HepG2 (cell line): ENCODE data around the gene DNAJC9. TPM values are rescaled to one million over a fixed set of nuclear protein-coding genes. Genes with fewer than 3 reads are reported as not detected.

Experiments
- ATAC-seq: fragments of 200-7000 bp; cut with Tn5 transposase; 3 replicates; pipeline ENCODE4 v1.9.1; 2020; ENCODE audit warnings: mild to moderate bottlenecking, moderate library complexity
- BruUV-seq: library from RNA; stranded (reverse); fragments of 400-500 nt; replicated peaks from 2 replicates; lab custom pipeline; 2021; lab: Mats Ljungman, UMichigan
- CTCF ChIA-PET: fragments of 300-600 bp; formaldehyde crosslinking; extraction: SDS; loops from one replicate; lab custom pipeline; 2021; ENCODE audit warnings: low total read pairs, inconsistent platforms, low intra/inter-chr PET ratio; lab: Yijun Ruan, JAX
- POLR2A ChIA-PET: fragments of 350-600 bp; sonication (Branson Sonifier 250); formaldehyde crosslinking; loops from one replicate; lab custom pipeline; 2020; ENCODE audit warnings: antibody characterized with exemption, inconsistent platforms; lab: Yijun Ruan, JAX
- DNase-seq: peaks from one replicate; pipeline ENCODE4 v3.0.0-alpha.2; 2015; ENCODE audit warnings: low spot score
- FAIRE-seq: peaks from 3 replicates; lab custom pipeline; 2011; peaks lifted over from hg19 to GRCh38; lab: Jason Lieb, UNC
- H2AFZ ChIP-seq: one replicate; pipeline ENCODE4 v1.6.1; 2011; ENCODE audit warnings: low read length, inconsistent platforms
- H3K27ac ChIP-seq: fragments of 300-600 bp; 3 replicates; pipeline ENCODE4 v1.8.0; 2011; ENCODE audit warnings: mixed run types, mild to moderate bottlenecking, mixed read lengths, low read length, inconsistent platforms; ENCODE audit not compliant: insufficient read depth; ENCODE audit errors: extremely low read length
- H3K27me3 ChIP-seq, 2 experiments: fragments of 200-600 bp in 1 of 2; 2 replicates in 1 of 2; 3 replicates in 1 of 2; pipeline versions ENCODE4 v1.6.0 to v1.8.0; 2011; ENCODE audit warnings: low read length in 2 of 2, mild to moderate bottlenecking in 2 of 2, moderate library complexity in 2 of 2, inconsistent platforms in 1 of 2; ENCODE audit not compliant: insufficient read depth in 2 of 2, control insufficient read depth in 1 of 2
- H3K36me3 ChIP-seq, 2 experiments: fragments of 200-600 bp in 1 of 2; replicated peaks in 1 of 2; 2 replicates in 1 of 2; 3 replicates in 1 of 2; pipeline versions ENCODE4 v1.5.1 to v1.8.0; 2011; ENCODE audit warnings: low read length in 2 of 2, inconsistent platforms in 1 of 2; ENCODE audit not compliant: insufficient read depth in 2 of 2, control insufficient read depth in 1 of 2
- H3K4me1 ChIP-seq: 2 replicates; pipeline ENCODE4 v1.5.1; 2012; ENCODE audit warnings: low read length, inconsistent platforms; ENCODE audit not compliant: insufficient read depth
- H3K4me2 ChIP-seq: 2 replicates; pipeline ENCODE4 v1.6.0; 2011; ENCODE audit warnings: low read depth, low read length, inconsistent platforms
- H3K4me3 ChIP-seq, 3 experiments: fragments of 200-600 bp in 1 of 3; sonication (generic), shearing (Covaris generic) in 1 of 3; replicated peaks in 1 of 3; 2 replicates each; pipeline ENCODE4 v1.5.1; 2011 to 2016; ENCODE audit warnings: low read length in 3 of 3, inconsistent platforms in 2 of 3, low read depth in 2 of 3, mild to moderate bottlenecking in 2 of 3, control low read depth in 1 of 3, mixed read lengths in 1 of 3; ENCODE audit not compliant: insufficient read depth in 1 of 3
- H3K79me2 ChIP-seq: one replicate; pipeline ENCODE4 v1.6.1; 2011; ENCODE audit warnings: low read length, inconsistent platforms; ENCODE audit not compliant: insufficient read depth
- H3K9ac ChIP-seq: 2 replicates; pipeline ENCODE4 v1.6.0; 2011; ENCODE audit warnings: mild to moderate bottlenecking, low read depth, low read length, inconsistent platforms; ENCODE audit not compliant: insufficient read depth
- H3K9me3 ChIP-seq: 2 replicates; pipeline ENCODE4 v1.5.1; 2012; ENCODE audit warnings: mild to moderate bottlenecking, low read length
- H4K20me1 ChIP-seq: 2 replicates; pipeline ENCODE4 v1.6.0; 2011; ENCODE audit warnings: inconsistent platforms, mild to moderate bottlenecking, low read length, moderate library complexity; ENCODE audit not compliant: insufficient read depth
- ATF1 ChIP-seq: IDR thresholded peaks from 2 replicates; pipeline ENCODE4 v1.6.1; 2016; ENCODE audit warnings: mild to moderate bottlenecking, control low read depth
- ISL2 ChIP-seq: sonication (generic); formaldehyde crosslinking; IDR thresholded peaks from 2 replicates; pipeline ENCODE4 v1.5.0; 2020; ENCODE audit warnings: missing genetic modification reagents
- KDM3A ChIP-seq: IDR thresholded peaks from 2 replicates; pipeline ENCODE4 v1.6.1; 2018; ENCODE audit warnings: low read depth, missing compliant biosample characterization
- LCORL ChIP-seq, 2 experiments: fragments of 450-650 bp in 1 of 2; sonication (generic) in 1 of 2; formaldehyde crosslinking in 1 of 2; IDR thresholded peaks; 2 replicates each; pipeline versions ENCODE4 v1.5.0 to v1.6.1; 2017 to 2020; ENCODE audit warnings: antibody characterized with exemption in 1 of 2, missing genetic modification reagents in 1 of 2
- NCOA5 ChIP-seq: sonication (generic); formaldehyde crosslinking; IDR thresholded peaks from 2 replicates; pipeline ENCODE4 v1.4.0; 2020; ENCODE audit warnings: missing genetic modification reagents
- NFE2L2 ChIP-seq: fragments of 150-350 bp; IDR thresholded peaks from 2 replicates; pipeline ENCODE4 v1.6.1; 2014; ENCODE audit warnings: low read length
- NFIB ChIP-seq: sonication (generic); formaldehyde crosslinking; IDR thresholded peaks from 2 replicates; pipeline ENCODE4 v1.9.0; 2021; ENCODE audit warnings: missing genetic modification reagents, mild to moderate bottlenecking, borderline replicate concordance
- RNF2 ChIP-seq: fragments of 450-650 bp; conservative IDR thresholded peaks from 2 replicates; pipeline ENCODE4 v1.6.1; 2016; ENCODE audit warnings: low read depth
- ZNF260 ChIP-seq: sonication (generic); formaldehyde crosslinking; IDR thresholded peaks from 2 replicates; pipeline ENCODE4 v1.4.0; 2020; ENCODE audit warnings: missing genetic modification reagents, low read depth, mild to moderate bottlenecking, borderline replicate concordance
- ZNF510 ChIP-seq: sonication (generic); formaldehyde crosslinking; IDR thresholded peaks from 2 replicates; pipeline ENCODE4 v1.4.0; 2020; ENCODE audit warnings: low read depth, mild to moderate bottlenecking, missing genetic modification reagents
- ZNF569 ChIP-seq: sonication (generic); formaldehyde crosslinking; IDR thresholded peaks from 2 replicates; pipeline ENCODE4 v1.5.0; 2020; ENCODE audit warnings: mild to moderate bottlenecking, missing genetic modification reagents, moderate library complexity, borderline replicate concordance
- ZNF672 ChIP-seq: sonication (generic); formaldehyde crosslinking; IDR thresholded peaks from 2 replicates; pipeline ENCODE4 v1.8.1; 2022; ENCODE audit warnings: missing genetic modification reagents
- ZNF777 ChIP-seq: sonication (generic); formaldehyde crosslinking; IDR thresholded peaks from 2 replicates; pipeline ENCODE4 v1.4.0; 2020; ENCODE audit warnings: missing genetic modification reagents
- WGBS: methylation state at CpG from one replicate; pipeline ENCODE4 v1.1.6; 2017; ENCODE audit warnings: low lambda C conversion rate; 5-methylcytosine and 5-hydroxymethylcytosine counted together
- in situ Hi-C: cut with HindIII; loops from 2 replicates; pipeline ENCODE4 v1.10.0; 2017; ENCODE audit warnings: low pct_unique_long_range_greater_than_20kb; ENCODE audit not compliant: extremely low pct_ligation_motif_present
- intact Hi-C: fragments of 100-400 bp; cut with micrococcal nuclease; formaldehyde crosslinking; loops from one replicate; pipeline ENCODE4 v1.10.0; 2022; ENCODE audit not compliant: unreplicated experiment
- polyA plus RNA-seq, 8 experiments: library from polyadenylated mRNA; depleted of rRNA in 3 of 8; stranded (reverse) in 7 of 8; unstranded in 1 of 8; fragments of >200 nt; fragmentation: Illumina TruSeq in 4 of 8; extraction: Trizol in 4 of 8; gene quantifications; 2 replicates each; pipeline versions ENCODE4 v1.2.1 to v1.2.3, GENCODE V29; 2011 to 2016; ENCODE audit warnings: low read depth in 4 of 8, missing spikeins in 1 of 8, mixed read lengths in 1 of 8; ENCODE audit not compliant: insufficient read depth in 1 of 8
- total RNA-seq, 5 experiments: library from RNA; depleted of rRNA; stranded (reverse); fragments of >200 nt; fragmentation: Illumina TruSeq; extraction: Trizol; gene quantifications; 2 replicates each; pipeline ENCODE4 v1.2.3, GENCODE V29; 2016; ENCODE audit warnings: low read depth in 1 of 5
- TF ChIP-seq, protein P1 (sequence below): IDR thresholded peaks from 2 replicates; pipeline ENCODE4 v1.6.1; 2016; ENCODE audit warnings: missing compliant biosample characterization, missing genetic modification reagents, borderline replicate concordance
- TF ChIP-seq, protein P2 (sequence below): sonication (generic); formaldehyde crosslinking; IDR thresholded peaks from 2 replicates; pipeline ENCODE4 v1.8.0; 2022; ENCODE audit warnings: mild to moderate bottlenecking, missing genetic modification reagents; ENCODE audit not compliant: insufficient replicate concordance
- TF ChIP-seq, protein P3 (sequence below): sonication (generic); formaldehyde crosslinking; IDR thresholded peaks from 2 replicates; pipeline ENCODE4 v1.4.0; 2020; ENCODE audit warnings: missing genetic modification reagents
- TF ChIP-seq, protein P4 (sequence below): sonication (generic); formaldehyde crosslinking; IDR thresholded peaks from 2 replicates; pipeline ENCODE4 v1.5.0; 2020; ENCODE audit warnings: missing genetic modification reagents

Gene DNAJC9
- total and polyA plus RNA-seq, 2 of the 13 experiments (the other 11 are each of a cell fraction or from before 2014, with no cell fraction given) = 15.9 to 60.3 TPM

DNA sequence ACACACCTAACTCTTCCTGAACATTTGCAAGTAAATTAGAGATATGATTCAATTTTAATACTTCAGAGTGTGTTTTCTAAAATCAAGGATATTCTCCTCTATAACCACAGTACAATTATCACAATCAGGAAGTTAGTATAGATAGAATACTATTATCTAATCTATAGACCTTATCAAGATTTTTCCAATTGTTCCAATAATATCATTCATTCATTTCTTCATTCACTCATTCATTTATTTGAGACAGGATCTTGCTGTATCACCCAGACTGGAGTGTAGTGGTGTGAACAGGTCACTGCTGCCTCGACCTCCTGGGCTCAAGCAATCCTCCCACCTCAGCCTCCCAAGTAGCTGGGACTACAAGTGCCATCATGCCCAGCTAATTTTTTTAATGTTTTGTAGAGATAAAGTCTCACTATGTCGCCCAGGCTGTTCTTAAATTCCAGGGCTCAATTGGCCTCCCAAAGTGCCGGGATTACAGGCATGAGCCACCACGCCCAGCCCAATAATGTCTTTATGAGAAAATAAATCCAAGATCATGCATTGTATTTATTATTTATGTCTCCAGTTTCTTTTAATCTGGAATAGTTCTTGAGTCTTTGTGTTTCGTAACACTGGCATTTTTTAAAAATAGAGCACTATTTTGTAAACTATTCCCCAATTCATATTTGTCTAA is 16.0 kb upstream of the DNAJC9 start:
- ATAC-seq (no peak), FAIRE-seq (no peak), DNase-seq (no peak)
- no peak overlapping the region for H3K4me3 ChIP-seq
- no TSS peak for BruUV-seq
- in situ Hi-C loops = loop anchor here (25.0 kb wide), 1 partner anchor 374 kb away; the partner anchor contains the start of gene MYOZ1
- no peaks in the 10 kb centered on the region for H4K20me1 ChIP-seq
- 48% methylated on average over 5 of the region's 5 CpGs for WGBS
- ChIA-PET CTCF (no interaction called here), POLR2A (interaction anchor here (3.9 kb wide), 1 partner anchor 11 kb away, joined by 21 read pairs; the partner anchor contains the start of gene MRPS16)
- no peak overlapping the region for H3K9ac ChIP-seq
- H2AFZ ChIP-seq = no peak overlapping the region
- H3K4me2 ChIP-seq = no peak overlapping the region
- H3K79me2 ChIP-seq = no peaks in the 10 kb centered on the region
- no peaks in the 10 kb centered on the region for H3K9me3 ChIP-seq
- no peak overlapping the region for H3K27ac ChIP-seq
- H3K36me3 ChIP-seq = no peaks in the 10 kb centered on the region
- no peaks in the 10 kb centered on the region for H3K27me3 ChIP-seq
- intact Hi-C loops = loop anchor here (5.0 kb wide), 1 partner anchor 94 kb away; the partner anchor contains the start of gene CFAP70
- no peaks in the 10 kb centered on the region for H3K4me1 ChIP-seq
- TF ChIP-seq ATF1 = no peak
- no peak for TF ChIP-seq ZNF672 (CRISPR knock-in tag)
- TF ChIP-seq, protein P1, sequence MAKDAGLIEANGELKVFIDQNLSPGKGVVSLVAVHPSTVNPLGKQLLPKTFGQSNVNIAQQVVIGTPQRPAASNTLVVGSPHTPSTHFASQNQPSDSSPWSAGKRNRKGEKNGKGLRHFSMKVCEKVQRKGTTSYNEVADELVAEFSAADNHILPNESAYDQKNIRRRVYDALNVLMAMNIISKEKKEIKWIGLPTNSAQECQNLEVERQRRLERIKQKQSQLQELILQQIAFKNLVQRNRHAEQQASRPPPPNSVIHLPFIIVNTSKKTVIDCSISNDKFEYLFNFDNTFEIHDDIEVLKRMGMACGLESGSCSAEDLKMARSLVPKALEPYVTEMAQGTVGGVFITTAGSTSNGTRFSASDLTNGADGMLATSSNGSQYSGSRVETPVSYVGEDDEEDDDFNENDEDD (CRISPR knock-in tag) = no peak
- TF ChIP-seq ISL2 (CRISPR knock-in tag) = no peak
- TF ChIP-seq RNF2 = no peak
- no peak for TF ChIP-seq ZNF260 (CRISPR knock-in tag)
- TF ChIP-seq, protein P2, sequence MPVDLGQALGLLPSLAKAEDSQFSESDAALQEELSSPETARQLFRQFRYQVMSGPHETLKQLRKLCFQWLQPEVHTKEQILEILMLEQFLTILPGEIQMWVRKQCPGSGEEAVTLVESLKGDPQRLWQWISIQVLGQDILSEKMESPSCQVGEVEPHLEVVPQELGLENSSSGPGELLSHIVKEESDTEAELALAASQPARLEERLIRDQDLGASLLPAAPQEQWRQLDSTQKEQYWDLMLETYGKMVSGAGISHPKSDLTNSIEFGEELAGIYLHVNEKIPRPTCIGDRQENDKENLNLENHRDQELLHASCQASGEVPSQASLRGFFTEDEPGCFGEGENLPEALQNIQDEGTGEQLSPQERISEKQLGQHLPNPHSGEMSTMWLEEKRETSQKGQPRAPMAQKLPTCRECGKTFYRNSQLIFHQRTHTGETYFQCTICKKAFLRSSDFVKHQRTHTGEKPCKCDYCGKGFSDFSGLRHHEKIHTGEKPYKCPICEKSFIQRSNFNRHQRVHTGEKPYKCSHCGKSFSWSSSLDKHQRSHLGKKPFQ (CRISPR knock-in tag) = no peak
- no peak for TF ChIP-seq LCORL (IDR thresholded peaks at IDR 0.05)
- no peak for TF ChIP-seq LCORL (CRISPR knock-in tag; IDR thresholded peaks at IDR 0.05)
- no peak for TF ChIP-seq NCOA5 (CRISPR knock-in tag)
- no peak for TF ChIP-seq ZNF569
- TF ChIP-seq, protein P3, sequence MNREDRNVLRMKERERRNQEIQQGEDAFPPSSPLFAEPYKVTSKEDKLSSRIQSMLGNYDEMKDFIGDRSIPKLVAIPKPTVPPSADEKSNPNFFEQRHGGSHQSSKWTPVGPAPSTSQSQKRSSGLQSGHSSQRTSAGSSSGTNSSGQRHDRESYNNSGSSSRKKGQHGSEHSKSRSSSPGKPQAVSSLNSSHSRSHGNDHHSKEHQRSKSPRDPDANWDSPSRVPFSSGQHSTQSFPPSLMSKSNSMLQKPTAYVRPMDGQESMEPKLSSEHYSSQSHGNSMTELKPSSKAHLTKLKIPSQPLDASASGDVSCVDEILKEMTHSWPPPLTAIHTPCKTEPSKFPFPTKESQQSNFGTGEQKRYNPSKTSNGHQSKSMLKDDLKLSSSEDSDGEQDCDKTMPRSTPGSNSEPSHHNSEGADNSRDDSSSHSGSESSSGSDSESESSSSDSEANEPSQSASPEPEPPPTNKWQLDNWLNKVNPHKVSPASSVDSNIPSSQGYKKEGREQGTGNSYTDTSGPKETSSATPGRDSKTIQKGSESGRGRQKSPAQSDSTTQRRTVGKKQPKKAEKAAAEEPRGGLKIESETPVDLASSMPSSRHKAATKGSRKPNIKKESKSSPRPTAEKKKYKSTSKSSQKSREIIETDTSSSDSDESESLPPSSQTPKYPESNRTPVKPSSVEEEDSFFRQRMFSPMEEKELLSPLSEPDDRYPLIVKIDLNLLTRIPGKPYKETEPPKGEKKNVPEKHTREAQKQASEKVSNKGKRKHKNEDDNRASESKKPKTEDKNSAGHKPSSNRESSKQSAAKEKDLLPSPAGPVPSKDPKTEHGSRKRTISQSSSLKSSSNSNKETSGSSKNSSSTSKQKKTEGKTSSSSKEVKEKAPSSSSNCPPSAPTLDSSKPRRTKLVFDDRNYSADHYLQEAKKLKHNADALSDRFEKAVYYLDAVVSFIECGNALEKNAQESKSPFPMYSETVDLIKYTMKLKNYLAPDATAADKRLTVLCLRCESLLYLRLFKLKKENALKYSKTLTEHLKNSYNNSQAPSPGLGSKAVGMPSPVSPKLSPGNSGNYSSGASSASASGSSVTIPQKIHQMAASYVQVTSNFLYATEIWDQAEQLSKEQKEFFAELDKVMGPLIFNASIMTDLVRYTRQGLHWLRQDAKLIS = no peak
- TF ChIP-seq, protein P4, sequence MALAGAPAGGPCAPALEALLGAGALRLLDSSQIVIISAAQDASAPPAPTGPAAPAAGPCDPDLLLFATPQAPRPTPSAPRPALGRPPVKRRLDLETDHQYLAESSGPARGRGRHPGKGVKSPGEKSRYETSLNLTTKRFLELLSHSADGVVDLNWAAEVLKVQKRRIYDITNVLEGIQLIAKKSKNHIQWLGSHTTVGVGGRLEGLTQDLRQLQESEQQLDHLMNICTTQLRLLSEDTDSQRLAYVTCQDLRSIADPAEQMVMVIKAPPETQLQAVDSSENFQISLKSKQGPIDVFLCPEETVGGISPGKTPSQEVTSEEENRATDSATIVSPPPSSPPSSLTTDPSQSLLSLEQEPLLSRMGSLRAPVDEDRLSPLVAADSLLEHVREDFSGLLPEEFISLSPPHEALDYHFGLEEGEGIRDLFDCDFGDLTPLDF = no peak
- TF ChIP-seq ZNF777 (CRISPR knock-in tag) = no peak
- no peak for TF ChIP-seq NFE2L2
- no peak for TF ChIP-seq ZNF510 (CRISPR knock-in tag)
- TF ChIP-seq NFIB (CRISPR knock-in tag) = no peak
- no peak for TF ChIP-seq KDM3A (CRISPR knock-in tag)
